GM21786 (cell line): ENCODE results near the gene MMP10.

Experiments used
- ATAC-seq: cut with Tn5 transposase; IDR thresholded peaks from one replicate; pipeline ENCODE4 v1.9.1; 2021; ENCODE audit not compliant: unreplicated experiment

MMP10 gene

GRCh38 chr11:102729849-102730815, 50.3 kb downstream of the MMP10 start:
- no peak for ATAC-seq

- ATAC-seq, result no peak
Measured at GRCh38 chr11:102727890-102728289, 52.5 kb downstream of the MMP10 start.

GRCh38 chr11:102724904-102725500, 55.4 kb downstream of the MMP10 start, which contains the start of gene MMP8:
TSS of gene MMP8 (minus strand) at chr11:102724954. CDS start at chr11:102724855, 99 bp downstream.
- no peak for ATAC-seq

GRCh38 chr11:102722821-102723220, 57.6 kb downstream of the MMP10 start:
- ATAC-seq, result no peak
